HG02642 (cell line): ENCODE data around the gene IRS2.

Experiments
- ATAC-seq: cut with Tn5 transposase; IDR thresholded peaks from one replicate; pipeline ENCODE4 v1.9.1; 2021; ENCODE audit warnings: mild to moderate bottlenecking; ENCODE audit not compliant: unreplicated experiment, poor library complexity

Gene IRS2

DNA sequence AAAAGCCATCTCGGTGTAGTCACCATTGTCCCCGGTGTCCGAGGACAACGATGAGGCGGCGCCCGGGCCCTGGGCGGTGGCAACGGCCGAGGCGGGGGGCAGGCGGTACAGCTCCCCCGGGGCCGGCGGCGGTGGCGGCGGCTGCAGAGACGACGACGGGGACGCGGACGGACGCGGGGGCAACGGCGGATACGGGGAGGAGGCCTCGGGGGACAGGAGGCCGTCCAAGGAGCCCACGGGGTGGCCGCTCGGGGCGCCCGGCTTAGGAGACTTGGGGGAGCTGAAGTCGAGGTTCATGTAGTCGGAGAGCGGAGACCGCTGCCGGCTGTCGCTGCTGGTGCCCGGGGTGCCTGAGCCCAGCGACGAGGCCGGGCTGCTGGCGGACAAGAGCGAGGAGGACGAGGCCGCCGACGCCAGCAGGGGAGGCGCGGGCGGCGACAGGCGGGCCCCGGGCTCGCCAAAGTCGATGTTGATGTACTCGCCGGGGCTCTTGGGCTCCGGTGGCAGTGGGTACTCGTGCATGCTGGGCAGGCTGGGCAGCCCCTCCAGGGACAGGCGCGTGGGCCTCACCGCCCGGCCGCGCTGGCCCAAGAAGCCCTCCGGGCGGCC lies 3.5 kb downstream of the IRS2 start:
- ATAC-seq = no peak

DNA sequence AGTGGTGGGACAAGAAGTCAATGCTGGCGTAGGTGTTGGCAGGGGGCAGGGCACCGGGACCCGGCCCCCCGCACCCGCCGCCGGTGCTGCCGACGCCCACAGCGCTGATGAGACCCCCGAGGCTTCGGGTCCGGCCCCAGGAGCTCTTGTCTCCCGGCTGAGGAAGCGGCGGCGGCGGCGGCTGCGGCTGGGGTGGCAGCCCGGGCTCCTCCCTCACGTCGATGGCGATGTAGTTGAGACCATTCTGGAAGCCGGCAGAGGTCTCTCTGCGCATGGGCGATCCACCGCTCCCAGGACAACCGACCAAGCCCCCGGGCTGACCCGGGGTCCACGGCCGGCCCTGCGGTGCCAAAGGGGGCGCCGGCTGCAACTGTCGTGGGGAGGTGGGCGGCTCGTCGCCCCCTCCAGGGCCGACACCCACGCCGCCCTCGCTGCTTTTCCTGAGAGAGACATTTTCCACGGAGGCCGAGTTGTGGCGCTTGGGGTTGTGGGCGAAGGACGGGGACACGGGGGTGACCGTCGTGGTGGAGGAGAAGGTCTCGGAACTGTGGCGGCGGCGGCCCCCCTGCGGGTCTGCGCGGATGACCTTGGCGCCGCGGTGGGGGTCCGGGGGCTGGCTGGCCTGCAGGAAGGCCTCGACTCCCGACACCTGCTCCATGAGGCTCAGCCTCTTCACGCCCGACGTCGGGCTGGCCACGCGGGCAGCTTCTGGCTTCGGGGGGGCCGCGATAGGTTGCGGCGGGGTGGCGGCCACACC lies 4.1 kb downstream of the IRS2 start:
- ATAC-seq = no peak

DNA sequence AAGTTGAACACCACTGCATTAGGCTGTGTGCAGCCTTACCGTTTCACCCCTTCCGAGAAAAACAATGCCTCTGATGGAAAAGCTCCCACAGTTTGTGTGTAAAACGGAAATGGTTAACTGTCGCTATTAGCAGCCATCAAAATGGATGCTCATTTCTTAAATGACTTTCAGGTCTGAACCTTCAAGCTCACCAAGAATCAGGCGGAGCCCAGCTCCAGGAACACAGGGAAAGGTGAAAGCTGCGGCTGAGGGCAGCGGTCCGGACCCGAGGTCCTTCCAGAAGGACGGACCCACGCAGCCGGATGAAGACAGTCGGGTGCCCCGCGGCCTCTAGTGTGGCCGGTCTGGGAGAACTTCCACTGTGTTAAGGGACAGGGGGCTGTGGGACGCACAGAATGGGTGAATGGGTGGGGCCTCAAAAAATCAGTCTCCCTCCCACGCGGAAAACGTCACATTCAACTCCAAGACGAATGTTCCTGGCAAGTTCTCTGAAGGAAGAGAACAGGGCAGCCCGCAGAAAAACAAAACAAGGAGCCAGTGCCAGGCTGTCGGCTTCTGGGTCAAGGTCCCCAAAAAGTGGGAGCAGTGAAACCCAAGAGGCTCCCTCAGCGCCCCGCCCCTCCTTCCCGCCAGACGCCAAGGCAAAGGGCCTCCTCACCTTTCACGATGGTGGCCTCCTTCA lies 4.9 kb downstream of the IRS2 start:
- no peak for ATAC-seq

- no peak for ATAC-seq
Measured at GRCh38 chr13:109780845-109781383, 5.5 kb downstream of the IRS2 start.

GRCh38 chr13:109779876-109780510 lies 6.4 kb downstream of the IRS2 start:
- ATAC-seq = no peak

GRCh38 chr13:109779074-109779473 lies 7.3 kb downstream of the IRS2 start:
- ATAC-seq = no peak

DNA sequence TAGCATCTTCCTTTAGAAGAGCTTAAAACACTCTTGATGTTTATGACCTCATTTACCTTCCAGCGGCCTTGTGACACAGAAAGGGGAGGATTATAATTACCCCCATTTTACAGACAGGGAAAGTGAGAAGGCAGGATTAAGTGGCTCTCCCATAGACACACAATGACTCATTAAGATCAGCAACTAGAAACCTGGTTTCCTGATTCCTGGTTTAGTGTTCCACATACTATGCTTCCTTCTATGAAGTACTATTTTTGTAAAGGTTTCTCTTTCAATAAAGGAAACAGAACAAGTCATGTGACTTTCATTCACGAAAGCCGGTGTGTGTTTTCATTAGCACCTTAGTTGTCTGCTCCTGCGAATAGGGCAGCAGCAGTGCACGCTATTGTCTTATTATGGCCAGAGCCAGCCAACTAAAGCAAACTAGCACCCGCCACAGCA lies 8.3 kb downstream of the IRS2 start:
- ATAC-seq = no peak

- ATAC-seq = no peak
Measured at GRCh38 chr13:109776575-109776974, 9.8 kb downstream of the IRS2 start.

- no peak for ATAC-seq
Measured at GRCh38 chr13:109773786-109774185, 12.6 kb downstream of the IRS2 start.

DNA sequence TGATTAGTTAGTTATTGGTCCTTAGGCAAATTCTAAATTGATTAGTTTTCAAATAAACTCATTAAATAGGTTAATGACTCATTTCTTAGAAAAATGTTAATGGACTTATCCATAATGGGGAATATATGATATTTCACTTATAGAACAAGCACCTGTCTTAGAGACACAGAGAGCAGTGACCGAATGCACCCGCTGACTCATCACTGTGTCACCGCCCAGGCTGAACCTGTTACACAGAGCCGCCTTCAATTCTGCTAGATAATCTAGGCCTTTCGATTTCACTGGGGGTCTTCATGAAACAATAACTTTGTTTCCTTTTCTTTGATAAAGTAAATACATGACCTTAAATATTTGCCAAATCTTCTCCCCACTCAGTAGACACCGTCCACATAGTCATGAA lies 13.1 kb downstream of the IRS2 start:
- ATAC-seq = no peak

DNA sequence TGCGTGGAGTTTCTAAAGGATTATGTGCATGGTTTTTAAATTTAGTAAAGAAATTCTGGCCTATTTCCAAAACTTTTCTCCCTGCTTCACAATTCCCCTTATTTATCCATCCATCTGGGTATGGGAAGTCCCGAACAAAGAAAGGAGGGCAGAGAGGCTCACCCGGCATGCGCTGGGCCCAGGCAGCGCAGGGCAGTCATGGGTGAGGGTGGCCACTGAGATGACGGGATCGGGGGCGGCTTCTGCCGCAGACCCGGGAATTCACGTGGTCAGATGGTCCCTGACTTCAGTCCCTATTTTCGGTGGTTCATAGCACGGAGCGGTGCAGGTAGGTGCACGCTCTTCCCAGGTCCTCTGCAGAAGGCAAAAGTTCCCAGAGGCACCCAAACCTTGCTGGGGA lies 14.5 kb downstream of the IRS2 start:
- ATAC-seq = no peak

- no peak for ATAC-seq
Measured at GRCh38 chr13:109770436-109770835, 15.9 kb downstream of the IRS2 start.

GRCh38 chr13:109769921-109770320 lies 16.5 kb downstream of the IRS2 start:
- ATAC-seq = no peak

GRCh38 chr13:109769275-109769674 lies 17.1 kb downstream of the IRS2 start:
- no peak for ATAC-seq

- no peak for ATAC-seq
Measured at GRCh38 chr13:109768616-109769015, 17.8 kb downstream of the IRS2 start.

DNA sequence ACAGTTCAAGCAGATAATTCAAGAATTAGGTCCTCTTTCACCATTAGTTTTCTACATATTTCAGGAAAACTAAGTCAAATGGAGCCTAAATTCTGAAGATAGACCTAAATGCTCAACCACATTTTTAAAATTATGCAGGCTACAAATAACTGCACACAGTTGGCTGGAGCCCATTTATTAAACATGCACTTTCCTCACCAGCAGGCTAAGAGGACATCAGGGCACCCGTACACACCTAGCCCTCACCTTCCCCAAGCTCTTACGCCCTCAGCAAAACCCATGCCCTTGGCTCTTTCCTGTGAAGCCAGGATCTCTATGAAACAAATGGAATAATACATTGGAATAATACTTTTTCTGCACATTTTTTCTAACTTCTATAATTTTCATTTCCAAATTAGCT lies 18.2 kb downstream of the IRS2 start:
- ATAC-seq = no peak

GRCh38 chr13:109767023-109767422 lies 19.4 kb downstream of the IRS2 start:
- ATAC-seq = no peak

DNA sequence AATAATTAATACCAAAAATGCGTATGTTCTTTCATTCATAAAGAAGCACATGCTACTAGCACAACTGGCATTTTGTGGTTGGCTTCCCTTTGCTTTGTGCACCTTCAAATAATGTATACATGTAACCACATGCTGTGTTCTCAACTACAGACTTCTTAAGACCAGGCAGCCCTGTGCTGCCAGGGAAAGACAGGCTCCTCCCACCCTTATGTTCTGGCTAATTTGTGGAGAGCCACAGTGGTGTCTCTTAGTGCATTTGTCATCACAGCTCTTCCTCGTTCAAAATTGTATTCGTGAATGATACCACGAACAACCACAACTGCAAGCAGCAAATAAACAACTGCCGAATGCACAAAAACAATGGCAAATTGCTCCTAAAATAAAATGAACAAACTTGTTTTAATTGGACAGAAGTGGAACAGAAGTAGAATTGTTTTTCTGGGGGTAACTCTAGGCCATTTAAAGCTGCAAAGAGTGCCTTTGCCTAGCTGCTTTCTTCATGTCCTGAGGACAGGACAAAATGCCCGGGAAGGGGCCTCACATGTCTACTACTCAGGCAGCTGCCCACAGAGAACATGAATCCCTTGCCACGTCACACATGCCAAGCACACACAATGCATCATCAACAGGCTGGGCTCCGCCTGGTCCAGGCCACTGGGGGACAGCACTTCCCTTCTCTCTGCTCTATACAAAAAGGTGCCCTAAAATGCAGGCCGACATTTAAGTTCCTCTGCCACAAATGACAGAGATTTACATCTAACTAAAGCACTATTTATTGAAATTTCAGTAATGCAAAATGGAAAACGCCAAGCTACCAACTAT lies 21.7 kb downstream of the IRS2 start:
- ATAC-seq = no peak

- no peak for ATAC-seq
Measured at GRCh38 chr13:109764045-109764444, 22.3 kb downstream of the IRS2 start.

DNA sequence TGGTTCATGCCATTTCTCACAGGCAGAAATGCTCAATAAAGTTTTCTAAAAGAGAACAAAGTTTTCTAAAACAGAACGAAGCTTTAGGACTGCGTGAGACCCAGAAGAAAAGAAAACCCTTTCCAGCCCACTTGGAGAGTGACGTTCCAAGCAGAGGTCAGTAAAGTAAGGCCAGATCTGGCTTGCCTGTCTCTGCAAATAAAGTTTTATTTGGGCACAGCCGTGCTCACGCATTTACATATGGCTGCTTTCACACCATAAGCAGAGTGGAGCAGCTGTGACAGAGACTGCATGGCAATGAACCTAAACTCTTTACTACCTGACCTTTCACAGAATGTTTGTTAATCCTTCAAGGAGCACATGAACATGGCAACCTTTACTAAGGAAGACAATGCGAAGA lies 23.6 kb downstream of the IRS2 start:
- ATAC-seq = no peak
